Stimulated activated naive B cell treated with anti-CD40 and anti-IgM and Interleukin-4, amounts not matched to agents 10 μg/mL and 1 μg/mL and 100 μg/mL, for 72 hours (primary cell): ENCODE measurements around the gene URB2.
A peak's percentile ranks its signal among the peaks of the same experiment; 100 is the strongest.
"Not testable (repeated sequence)": the region's sequence is repeated elsewhere in the genome, so short reads cannot be mapped to it uniquely, and the experiment has no call there.

Experiments used
- ATAC-seq, 2 donors: fragments of 150-1000 bp; cut with Tn5 transposase; replicated peaks; 2 replicates each; pipeline ENCODE4 v1.10.0; 2021; ENCODE audit warnings: moderate library complexity in 1 of 2
- DNase-seq: peaks from one replicate; pipeline ENCODE4 v3.0.0; 2021
- H3K27ac Mint-ChIP-seq: one replicate; pipeline ENCODE4 v1.8.0; 2022; ENCODE audit warnings: mild to moderate bottlenecking, mixed read lengths
- H3K27me3 Mint-ChIP-seq, 2 donors: one replicate each; pipeline ENCODE4 v1.8.0; 2022; ENCODE audit warnings: mixed read lengths in 2 of 2
- H3K36me3 Mint-ChIP-seq, 2 donors: one replicate each; pipeline ENCODE4 v1.8.0; 2022; ENCODE audit warnings: mixed read lengths in 2 of 2, mild to moderate bottlenecking in 1 of 2
- H3K4me1 Mint-ChIP-seq, 2 donors: one replicate each; pipeline ENCODE4 v1.8.0; 2022; ENCODE audit warnings: mixed read lengths in 2 of 2, mild to moderate bottlenecking in 1 of 2
- H3K4me3 Mint-ChIP-seq, 2 donors: one replicate each; pipeline ENCODE4 v1.8.0; 2022; ENCODE audit warnings: mild to moderate bottlenecking in 2 of 2, mixed read lengths in 2 of 2, moderate library complexity in 1 of 2
- H3K9me3 Mint-ChIP-seq, 2 donors: one replicate each; pipeline ENCODE4 v1.8.0; 2022; ENCODE audit warnings: mixed read lengths in 2 of 2, mild to moderate bottlenecking in 1 of 2

The URB2 gene

DNA sequence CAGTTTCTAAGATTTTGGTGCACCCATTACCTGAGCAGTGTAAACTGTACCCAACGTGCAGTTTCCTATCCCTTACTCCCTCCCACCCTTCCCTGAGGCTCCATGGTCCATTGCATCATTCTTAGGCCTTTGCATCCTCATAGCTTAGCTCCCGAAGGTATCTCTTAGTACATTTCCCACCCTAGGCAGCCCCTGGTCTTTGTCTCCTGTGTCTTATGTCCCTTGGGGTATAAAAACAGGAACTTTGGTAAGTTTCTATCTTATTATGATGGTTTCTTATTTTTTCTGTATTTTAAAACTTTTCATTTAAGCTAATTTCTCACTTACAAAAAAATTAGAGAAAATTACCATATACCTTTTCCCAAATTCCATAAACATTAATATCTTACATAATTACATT is 78.1 kb downstream of the URB2 start:
- Mint-ChIP-seq H3K36me3 (peaks cover 0 to 4% of the 10 kb centered on the region in 2 donors), H3K27me3 (peaks cover 6 to 8% of the 10 kb centered on the region in 2 donors), H3K4me1 (peaks cover 0 to 2% of the 10 kb centered on the region in 2 donors), H3K4me3 (no peak overlapping the region), H3K9me3 (peaks cover 4 to 8% of the 10 kb centered on the region in 2 donors), H3K27ac (no peak overlapping the region)
- ATAC-seq = peak; percentile 31 to 61
- DNase-seq = no peak

DNA sequence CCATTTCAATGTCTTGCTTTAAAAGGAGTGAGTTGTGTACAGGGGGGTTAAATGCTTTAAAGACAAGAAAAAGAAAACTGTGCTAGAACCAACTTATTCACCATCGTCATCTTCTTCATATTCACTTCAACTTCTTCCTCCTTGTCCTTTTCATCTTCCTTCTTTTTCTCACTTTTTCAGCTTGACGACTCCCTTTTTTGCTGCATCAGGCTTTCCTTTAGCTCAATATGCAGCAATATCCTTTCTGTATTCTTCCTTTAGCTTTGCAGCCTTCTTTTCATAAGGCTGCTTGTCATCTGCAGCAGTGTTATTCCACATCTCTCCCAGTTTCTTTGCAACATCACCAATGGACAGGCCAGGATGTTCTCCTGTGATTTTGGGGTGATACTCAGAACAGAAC is 79.1 kb downstream of the URB2 start:
- H3K36me3 Mint-ChIP-seq, H3K4me1 Mint-ChIP-seq, H3K27ac Mint-ChIP-seq, H3K27me3 Mint-ChIP-seq, DNase-seq, H3K4me3 Mint-ChIP-seq, H3K9me3 Mint-ChIP-seq, ATAC-seq: not testable (repeated sequence)

DNA sequence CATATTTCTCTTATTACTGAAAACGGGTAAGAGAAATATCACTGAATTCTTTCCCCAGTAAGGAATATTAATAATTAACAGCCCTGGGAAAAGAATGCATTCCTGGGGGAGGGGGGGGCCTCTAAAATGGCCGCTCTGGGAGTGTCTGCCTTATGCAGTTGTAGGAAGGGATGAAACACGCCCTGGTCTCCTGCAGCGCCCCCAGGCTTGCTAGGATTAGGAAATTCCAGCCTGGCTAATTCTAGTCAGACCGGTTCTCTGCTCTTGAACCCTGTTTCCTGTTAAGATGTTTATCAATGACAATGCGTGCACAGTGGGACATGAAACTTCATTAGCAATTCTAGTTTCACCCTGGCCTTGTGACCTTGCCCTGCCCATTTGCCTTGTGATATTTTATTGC is 81.1 kb downstream of the URB2 start:
- not testable (repeated sequence) for DNase-seq, H3K9me3 Mint-ChIP-seq, H3K4me1 Mint-ChIP-seq, ATAC-seq, H3K27ac Mint-ChIP-seq, H3K4me3 Mint-ChIP-seq, H3K36me3 Mint-ChIP-seq
- H3K27me3 Mint-ChIP-seq = peaks cover 6 to 11% of the 10 kb centered on the region in 2 donors

DNA sequence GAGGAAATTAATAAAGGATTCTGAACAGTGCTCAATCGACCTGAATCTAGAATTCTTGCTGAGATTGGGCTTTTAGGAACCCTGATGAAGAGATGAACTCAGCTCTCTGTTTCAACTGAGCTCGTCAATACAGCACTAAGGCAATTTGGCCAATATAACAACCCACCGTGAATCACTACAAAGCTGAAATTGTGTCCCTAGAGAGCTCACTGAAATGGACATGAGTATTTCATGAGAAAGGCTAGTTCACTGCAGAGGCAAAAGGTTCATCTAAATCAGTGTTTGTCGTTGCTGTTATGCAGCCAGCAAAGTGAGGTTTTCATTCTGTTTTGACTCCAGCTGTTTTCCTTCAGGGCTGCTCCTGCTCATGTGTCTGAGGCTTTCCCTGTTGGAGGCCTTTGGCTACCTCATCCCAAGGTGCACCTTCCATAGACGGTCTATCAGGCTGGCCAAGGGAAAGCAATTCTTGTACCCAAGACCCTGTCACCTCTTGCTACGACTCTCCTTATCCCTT is 83.5 kb downstream of the URB2 start:
- Mint-ChIP-seq H3K4me1 (no peaks in the 10 kb centered on the region), H3K9me3 (peaks cover 4 to 8% of the 10 kb centered on the region in 2 donors), H3K36me3 (peaks cover 0 to 4% of the 10 kb centered on the region in 2 donors), H3K4me3 (no peak overlapping the region), H3K27ac (no peak overlapping the region), H3K27me3 (peaks cover 6 to 11% of the 10 kb centered on the region in 2 donors)
- no peak for ATAC-seq
- DNase-seq = no peak
